Kasumi-1 (cell line): Measurements from ENCODE around the gene SAA4.
A peak's percentile ranks its signal among the peaks of the same experiment; 100 is the strongest.
"Not testable (repeated sequence)": the region's sequence is repeated elsewhere in the genome, so short reads cannot be mapped to it uniquely, and the experiment has no call there.

Source experiments
- DNase-seq, 2 experiments: peaks; one replicate each; lab custom pipeline; 2025; lab: John Stamatoyannopoulos, UW

The SAA4 gene

DNA sequence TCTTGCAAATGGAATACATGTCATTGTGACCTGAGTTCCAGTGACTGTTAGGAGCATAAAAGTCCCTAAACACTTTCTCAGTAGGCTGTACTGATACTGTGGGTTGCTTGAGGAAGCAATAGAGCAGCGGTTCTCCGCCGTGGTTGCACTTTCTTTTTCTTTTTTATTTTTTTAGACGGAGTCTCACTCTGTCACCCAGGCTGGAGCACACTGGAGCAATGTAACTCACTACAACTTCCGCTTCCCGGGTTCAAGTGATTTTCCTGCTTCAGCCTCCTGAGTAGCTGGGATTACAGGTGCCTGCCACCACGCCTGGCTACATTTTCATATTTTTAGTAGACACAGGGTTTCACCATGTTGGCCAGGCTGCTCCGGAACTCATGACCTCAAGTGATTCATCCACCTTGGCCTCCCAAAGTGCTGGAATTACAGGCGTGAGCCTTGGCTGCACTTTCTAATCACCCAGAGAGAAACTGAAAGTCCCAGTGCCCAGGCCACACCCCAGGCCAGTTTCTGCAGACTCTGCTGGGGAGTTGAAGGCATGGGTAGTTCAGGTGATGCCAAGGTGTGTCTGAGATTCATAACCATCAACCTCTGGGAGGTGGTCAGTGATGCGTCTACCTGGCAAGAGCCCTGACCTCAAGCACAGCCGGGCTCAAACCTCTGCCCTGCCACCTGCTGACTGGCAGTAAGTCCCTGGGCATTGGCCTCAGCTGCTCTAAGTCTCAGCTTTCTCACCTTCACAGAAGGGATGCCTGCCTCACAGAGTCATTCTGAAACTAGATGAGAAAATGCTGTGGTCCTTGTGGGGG lies 10.0 kb upstream of the SAA4 start:
- DNase-seq, result not testable (repeated sequence)

DNA sequence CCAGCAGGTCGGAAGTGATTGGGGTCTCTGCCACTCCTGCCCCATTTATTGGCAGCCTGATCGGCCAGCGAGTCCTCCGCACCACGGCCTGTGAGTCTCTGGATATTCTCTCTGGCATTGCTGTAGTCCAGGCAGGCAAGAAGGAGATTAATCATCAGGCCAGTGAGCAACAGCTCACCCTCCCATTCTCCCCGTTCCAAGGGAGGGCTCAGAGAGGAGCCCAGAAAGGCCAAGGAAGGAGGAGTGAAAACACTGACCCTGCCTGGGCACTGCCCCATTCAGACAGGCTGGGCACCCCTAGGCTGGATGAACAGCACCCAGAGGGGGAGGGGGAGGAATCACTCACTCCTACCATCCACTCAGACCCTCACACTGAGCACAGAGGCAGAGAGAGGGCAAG lies 8.8 kb upstream of the SAA4 start:
- DNase-seq, result no peak

DNA sequence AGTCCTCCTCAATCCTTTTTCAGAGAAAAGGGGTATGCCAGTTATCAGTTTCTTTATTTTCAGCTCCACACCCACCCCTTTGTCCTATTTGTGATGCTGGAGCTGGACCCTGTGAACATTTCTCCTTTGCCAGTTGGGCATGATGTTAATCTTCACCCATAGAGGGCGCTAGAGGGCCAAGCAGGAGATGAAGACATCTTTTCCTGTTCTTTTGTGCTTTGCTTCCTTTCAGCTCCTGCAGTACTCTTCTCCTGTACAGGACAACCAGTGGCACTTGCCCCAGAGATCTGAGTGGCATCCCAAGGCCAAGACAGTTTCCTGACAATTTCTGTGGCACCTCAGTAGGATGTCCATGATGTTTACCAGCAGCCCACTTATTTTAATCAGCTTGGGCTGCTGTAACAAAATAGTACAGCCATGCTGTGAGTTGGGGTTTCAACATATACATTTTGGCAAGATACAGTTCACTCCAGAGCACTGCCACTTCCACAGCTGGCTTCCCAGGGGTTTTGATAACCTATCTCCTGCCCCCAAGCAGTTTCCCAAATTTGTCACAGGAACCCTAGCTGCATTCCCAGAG lies 7.3 kb upstream of the SAA4 start:
- peak; percentile 89 for DNase-seq

DNA sequence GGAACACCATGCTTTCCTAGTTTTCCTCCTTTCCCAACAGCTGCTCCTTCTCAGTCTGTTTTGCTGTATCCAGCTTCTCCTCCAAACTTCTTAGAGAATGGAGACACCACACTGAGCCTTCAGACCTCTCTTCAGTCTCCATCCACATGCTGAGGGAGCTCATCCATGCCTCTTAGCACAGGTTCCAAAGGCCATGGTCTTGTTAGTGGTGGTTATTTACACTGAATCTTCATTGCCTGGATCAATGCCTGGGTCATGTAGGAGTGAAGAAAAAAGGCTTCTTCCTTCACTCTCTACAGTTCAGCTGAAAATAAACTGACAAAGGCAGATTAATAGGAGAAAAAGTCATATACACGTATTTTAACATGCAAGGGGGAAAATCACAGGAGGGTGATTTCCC lies 3.1 kb upstream of the SAA4 start:
- DNase-seq, result no peak

DNA sequence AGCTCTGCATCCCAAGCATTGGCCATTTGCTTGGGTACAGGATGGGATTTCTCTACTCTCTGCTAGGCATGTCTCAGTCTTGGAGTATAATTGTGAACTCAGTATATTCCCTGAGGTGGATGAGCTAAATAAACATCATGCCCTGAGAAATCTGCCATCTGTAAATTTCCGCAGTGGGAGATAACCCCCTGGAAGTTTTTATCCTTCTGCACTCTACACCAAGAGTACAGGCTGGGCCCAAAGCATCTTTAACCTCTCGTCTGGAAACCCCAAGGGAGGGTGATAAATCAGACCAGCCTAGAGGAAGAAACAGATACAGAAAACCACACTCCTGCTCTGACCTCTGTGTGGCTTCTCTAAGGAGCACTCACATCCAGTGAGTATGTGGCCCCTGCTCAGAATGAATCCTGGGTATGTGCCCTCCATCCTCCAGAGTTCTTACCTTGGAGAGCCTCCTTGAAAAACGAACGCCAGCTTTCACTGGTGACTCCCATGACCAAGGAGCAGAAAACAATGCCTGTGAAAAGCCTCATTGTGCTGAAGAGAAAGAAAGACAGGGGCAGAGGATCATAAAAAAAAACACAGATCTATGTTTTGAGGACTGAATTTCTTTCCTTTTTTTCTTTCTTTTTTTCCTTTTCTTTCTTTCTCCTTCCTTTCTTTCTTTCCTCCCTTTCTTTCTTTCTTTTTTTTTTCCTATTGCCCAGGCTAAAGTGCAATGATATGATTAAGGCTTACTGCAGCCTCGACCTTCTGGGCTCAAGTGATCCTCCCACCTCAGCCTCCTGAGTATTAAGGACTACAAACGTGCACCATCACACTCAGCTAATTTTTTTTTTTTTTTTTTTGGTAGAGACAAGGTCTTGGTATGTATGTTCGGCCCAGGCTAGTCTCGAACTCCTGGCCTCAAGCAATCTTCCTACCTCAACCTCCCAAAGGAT lies 938 bp downstream of the SAA4 start:
- DNase-seq, result no peak

DNA sequence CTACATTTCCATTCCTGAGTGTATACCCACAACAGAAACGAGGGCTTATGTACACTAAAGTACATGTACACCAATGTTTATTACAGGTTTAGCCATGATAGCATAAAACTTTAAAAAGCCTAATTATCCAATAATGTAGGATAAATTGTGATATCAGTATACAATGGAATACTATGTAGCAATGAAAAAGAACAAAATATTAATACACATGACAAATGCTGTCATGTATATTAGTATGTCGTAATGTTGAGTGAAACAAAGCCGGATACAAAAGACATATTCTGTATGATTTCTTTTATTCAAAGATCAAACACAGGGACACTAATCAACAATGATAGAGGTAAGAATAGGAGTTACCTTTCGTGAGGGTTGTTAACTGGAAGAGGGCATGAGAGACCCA lies 2.7 kb downstream of the SAA4 start:
- no peak for DNase-seq

DNA sequence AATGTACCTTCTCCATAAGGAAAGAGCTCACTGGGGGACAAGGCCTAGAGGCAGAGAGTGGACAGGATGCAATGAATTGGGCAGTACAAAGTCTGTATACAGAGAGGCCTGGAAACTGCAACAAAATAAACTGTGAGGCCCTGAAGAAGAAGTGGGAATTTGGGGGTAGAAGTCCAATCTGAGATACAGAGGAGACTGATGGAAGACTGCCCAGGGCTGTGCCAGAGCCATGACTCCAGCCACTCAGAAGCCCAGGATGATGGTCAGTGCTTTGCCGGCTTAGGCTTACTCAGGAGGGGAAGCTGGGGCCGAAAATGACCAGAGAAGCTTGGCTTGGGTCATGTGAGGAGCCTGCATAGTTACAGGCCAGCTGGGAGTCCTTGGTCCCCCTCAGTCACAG lies 5.7 kb downstream of the SAA4 start:
- no peak for DNase-seq

DNA sequence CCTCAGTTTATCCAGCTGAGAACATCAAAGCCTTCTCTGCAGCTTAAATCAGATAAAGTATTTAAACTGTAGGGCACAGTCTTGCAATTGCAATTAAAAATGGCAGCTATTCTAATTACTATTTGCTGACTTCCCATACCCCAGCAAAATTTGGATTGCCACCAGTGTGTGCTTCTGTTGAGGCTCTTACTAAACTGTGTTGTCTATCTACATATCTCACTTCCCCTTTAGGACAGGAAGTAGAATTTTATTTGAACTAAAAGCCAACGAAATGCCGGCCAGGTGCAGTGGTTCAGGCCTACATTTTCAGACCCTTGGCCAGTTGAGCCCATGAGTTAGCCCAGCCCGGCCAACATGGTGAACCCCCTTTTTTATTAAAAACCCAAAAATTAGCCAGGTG lies 7.1 kb downstream of the SAA4 start:
- DNase-seq, result no peak

DNA sequence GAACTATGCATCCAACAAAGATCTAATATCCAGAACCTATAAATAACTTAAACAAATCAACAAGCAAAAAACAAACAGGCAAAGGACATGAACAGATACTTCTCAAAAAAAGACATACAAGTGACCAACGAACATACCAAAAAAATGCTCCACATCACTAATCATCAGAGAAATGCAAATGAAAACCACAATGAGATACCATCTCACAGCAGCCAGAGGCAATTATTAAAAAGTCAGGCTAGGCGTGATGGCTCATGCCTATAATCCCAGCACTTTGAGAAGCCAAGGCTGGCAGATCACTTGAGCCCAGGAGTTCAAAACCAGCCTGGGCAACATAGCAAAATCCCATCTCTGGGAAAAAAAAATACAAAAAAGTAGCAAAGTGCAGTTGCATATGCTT lies 10.7 kb downstream of the SAA4 start:
- no peak for DNase-seq

DNA sequence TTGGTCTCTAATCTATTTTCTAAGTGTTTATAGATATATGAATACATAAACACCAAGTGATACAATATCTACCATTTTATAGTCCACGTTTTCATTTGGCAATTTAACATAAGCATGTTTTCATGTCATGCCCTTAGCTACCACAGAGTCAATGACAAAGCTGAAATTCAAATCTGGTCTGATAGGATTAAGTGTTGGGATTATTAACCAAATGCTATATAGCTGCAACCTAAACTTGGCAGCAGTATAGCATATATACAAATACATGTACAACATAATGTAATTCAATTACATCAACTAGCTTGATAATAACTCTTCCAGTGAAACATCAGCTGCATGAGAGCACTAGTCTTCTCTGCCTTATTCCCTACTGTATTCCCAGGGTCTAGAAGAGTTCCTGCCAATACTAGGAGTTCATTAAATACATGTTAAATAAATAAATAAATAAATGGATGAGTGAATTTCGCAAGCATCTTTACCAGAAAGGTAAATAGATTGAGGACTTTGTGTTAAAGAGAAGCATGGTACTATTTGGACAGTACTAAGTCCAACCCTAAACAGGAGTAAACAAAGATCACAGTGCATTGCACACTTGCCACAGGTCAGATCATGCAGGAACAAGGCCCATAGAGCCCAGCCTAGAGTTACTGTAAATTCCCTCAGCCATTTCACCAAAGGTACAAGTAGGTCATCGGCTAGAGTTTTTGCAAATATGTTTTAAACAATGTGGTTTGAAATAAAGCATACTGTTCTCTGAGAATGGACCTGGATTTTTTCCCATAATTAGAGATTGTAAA lies 12.8 kb downstream of the SAA4 start:
- no peak for DNase-seq

DNA sequence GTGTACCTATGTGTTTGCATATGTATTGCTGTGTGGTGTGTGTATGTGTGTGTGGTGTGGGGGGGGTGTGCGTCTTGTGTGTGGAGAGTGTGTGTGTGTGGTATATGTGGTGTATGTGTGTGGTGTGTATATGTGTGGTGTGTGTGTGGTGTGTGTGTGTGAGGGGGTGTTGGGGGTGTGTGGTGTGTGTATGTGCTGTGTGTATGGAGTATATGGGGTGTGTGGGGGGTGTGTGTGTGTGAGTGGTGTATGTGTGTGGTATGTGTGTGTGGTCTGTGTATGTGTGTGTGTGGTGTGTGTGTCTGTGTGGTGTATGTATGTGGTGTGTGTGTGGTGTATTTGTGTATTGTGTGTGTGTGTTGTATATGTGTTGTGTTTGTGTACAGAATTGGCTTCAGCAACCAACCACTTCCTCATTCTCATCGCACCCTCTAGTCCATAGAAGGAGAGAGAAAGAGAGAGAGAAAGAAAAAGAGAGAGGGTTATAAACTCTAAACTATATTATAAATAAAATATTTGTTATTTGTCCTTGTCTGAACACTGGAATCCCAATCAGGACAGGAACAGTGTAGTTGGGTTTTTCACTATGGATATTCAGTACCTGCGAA lies 13.7 kb downstream of the SAA4 start:
- DNase-seq, result no peak

DNA sequence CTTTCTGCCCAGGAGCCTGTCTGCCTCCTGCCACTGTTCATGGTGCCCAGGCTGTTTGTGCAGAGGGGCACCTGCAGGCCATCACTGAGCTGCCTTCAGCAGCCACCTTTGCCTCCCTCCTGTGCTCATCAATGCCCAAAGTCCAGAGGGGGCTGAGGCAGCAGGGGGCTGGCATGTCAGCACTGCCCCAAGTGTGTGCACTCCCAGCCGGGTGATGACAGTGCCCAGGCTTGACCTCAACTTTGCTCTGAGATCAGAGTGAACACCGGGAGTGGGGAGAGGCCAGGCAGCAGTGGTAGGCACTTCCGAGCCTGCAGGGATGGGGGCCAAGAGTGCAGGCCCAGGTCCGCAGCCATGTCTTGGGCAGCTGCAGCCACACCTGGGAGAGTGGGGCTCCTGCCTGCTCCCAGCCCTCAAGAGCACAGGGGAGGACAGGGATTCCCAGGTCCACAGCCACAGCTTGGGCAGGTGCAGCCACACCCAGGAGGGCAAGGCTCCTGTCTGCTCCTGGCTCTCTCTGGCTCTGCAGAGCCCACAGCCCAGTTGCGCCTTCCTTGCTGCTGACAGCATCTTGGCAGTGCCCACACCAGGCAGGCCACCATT lies 15.2 kb downstream of the SAA4 start:
- no peak for DNase-seq

DNA sequence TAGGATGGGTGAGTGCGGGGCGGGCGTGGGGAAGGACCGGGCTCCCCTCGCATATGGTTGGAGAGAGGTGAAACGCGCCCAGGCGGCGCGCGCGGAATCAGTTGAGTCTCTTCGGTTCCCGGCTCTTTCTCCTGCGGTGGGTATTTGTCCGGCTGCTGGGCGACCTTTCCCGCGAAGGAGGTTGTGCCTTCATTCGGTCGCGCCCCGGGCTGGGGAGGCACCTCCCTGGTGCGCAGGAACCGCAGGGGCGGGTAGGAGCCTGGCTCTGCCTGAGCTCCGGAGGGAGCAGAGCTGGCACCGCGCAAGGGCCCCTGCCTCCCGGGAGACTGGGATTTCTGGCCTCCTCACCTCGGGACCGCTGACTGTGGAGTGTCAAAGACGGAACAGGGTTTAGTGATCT lies 27.5 kb downstream of the SAA4 start:
- no peak for DNase-seq

DNA sequence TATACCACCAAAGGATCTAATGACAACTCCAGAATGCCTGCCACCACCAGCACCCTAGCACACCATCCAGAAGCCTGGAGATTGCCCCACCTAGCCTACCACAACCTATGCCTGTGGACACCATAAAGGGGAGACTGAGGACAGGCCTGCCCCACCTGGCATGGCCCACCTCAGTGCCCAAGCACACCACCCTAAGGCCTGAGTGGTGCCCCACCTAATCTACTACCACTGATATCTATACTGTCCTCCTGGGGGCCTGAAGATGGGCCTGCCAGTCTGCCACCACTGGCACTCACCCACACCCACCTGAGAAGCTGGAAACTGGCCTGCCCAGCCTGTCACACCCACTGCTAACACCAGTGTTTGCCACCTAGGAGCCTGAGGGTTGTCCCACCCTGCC lies 31.8 kb downstream of the SAA4 start:
- no peak for DNase-seq

DNA sequence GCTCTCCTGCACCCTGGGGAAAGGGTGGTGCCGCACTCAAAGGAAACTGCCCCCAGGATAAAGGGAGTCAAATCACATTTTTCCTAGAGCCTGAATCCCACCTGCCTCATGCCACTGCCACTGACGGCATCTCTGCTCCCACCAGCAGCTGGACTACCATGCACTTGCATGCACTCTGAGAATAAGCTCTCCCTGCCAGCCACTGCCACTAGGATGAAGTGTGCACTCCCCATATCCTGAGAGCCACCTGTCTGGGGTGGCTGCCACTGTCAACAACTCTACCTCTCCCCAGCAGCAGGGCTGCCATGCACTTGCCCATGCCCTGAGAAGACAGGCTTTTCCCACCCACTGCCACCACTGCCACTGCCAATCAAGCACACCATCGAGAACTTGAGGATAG lies 32.4 kb downstream of the SAA4 start:
- DNase-seq, result no peak

DNA sequence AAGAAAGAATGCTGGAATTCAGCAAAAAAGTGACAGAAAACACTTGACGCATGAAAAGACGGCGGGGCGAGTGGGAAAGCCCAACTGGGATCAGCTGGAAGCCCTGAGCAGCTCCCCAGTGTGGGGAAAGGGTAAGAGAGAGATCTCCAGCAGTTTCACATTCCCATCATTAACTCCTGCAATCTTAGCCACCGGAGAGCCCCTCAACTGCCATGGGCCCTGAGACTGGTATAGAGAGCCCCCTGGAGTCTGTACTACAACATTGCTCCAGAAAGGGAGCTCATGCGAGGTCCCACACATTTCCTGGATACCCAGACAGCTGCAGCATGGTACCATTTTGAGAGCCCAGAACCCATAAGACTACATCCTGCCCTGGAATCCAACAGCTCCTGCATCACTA lies 32.9 kb downstream of the SAA4 start:
- DNase-seq, result peak; percentile 15 to 31

DNA sequence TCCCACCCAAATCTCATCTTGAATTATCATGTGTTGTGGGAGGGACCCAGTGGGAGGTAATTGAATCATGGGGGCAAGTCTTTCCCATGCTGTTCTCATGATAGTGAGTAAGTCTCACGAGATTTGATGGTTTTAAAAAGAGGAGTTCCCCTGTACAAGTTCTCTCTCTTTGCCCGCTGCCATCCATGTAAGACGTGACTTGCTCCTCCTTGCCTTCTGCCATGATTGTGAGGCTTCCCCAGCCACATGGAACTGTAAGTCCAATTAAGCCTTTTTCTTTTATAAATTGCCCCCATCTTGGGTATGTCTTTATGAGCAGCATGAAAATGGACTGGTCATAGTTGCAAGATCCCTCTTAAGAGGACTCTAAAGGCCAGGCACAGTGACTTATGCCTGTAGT lies 38.9 kb downstream of the SAA4 start:
- DNase-seq, result not testable (repeated sequence)

DNA sequence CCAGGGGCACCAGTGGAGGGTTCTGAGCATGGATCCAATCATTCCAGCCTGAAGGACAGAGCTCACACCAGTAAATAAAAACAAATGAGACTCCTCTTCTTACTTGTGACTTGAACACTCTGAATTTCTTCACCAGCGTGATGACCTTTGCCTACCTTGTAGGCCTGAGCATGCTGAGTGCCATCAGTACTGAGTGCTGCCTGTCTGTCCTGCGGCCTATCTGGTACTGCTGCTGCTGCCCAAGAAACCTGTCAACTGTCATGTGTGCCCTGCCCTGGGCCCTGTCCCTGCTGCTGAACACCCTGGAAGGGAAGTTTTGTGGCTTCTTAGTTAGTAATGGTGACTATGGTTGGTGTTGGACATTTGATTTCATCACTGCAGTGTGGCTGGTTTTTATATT lies 40.1 kb downstream of the SAA4 start:
- DNase-seq, result no peak

DNA sequence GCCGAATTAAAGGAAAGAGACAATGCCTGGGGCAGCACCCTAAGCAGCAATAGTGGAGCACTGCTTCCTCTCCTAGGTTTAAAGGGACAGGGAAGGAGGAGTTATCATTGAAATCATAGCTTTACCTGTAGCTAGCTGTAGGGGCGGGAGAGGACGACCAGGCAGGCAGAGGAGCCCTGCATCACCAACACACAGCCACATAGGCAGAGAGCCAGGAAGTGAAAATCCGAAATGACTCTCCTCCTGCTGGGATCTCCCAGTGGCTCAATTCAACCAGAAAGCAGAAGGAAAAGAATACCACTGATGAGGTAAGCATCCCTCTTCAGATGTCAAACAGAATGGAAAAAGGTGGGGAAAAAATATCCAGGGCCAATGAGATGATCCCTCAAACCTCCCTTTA lies 43.6 kb downstream of the SAA4 start:
- no peak for DNase-seq

DNA sequence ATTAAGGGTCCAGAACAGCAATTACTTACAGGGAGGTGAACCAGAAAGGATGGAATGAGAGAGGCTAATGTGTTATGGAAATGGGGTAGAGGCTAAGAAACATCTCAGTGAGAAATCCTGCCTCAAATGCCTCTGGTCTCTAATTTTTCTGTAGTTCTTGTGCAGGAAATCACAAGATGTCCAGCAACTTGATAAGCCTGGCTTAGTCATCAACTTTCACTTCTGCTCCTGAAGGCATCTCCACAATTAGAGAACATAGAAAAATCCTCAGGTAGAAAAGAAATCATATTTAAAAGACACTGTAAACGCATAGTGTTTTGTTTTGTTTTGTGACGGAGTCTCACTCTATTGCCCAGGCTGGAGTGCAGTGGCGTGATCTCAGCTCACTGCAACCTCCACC lies 45.2 kb downstream of the SAA4 start:
- DNase-seq, result no peak
